OCI-LY3 (cell line): ENCODE measurements around the gene MAD1L1.

ENCODE experiments used
- CTCF ChIP-seq: fragments of 200-600, 300-600 bp; sonication (generic); IDR thresholded peaks from 2 replicates; pipeline ENCODE4 v1.5.1; 2014; ENCODE audit warnings: antibody characterized with exemption, low read length, low read depth
- EZH2phosphoT487 ChIP-seq: fragments of 200-600 bp; shearing (Covaris generic); IDR thresholded peaks from 2 replicates; pipeline ENCODE4 v1.6.1; 2018; ENCODE audit warnings: antibody characterized with exemption, mixed run types, low read depth

- no peak for TF ChIP-seq EZH2phosphoT487
- TF ChIP-seq CTCF: no peak
These were observed 111.6 kb downstream of the MAD1L1 start for GRCh38 chr7:2120841-2121830.
